NCI-H510A (cell line): ENCODE results near the gene GPRASP3.
"Not testable (repeated sequence)": the region's sequence is repeated elsewhere in the genome, so short reads cannot be mapped to it uniquely, and the experiment has no call there.

Experiments used
- DNase-seq: peaks from one replicate; lab custom pipeline; 2025; lab: John Stamatoyannopoulos, UW

Gene GPRASP3

DNA sequence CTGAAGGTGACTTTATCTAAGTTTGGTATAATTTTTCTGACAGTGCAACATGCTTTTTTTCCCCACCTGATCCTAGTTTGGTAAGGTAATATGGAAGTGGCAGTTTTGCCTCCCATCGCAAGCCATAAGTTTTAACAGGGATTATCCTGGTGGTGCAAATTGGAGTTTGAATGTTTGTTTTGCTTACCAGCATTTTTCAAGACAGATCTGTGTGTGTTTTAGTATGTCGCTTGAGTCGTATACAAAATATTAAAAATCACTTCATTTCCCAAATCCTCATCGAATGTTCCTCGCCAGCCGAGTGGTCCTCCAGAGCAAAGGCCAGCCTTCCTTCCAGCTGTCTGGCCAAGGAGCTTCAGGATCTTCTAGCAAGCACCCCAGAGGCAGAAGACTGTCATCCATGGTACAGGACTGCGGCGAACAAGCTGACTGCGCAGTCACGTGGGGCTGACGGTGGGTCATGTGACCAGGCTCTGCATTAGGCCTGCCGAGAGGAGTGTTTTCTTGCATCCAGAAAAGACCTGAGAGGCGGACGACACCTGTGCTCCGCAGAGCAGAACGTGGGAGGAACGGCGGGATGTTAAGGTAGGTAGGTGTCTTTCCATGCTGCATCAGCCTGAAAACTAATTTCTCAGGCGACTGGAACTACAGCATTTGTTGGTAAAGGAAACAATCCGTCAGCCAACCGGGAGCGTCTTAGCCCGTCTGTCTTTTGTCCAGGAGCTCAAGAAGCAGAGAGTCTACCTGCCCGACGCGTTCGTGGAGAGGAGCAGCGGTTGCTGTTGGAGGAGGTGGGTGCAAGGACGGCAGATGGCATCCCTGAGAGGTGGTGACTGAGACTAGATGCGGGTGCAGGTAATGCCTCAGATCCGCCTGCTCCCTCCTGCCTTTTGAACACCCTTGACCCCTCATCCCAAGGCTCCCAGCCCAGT, at the start of gene GPRASP3:
GPRASP3 (plus strand) TSS at position 507 of the 932 bp plus-strand sequence. CDS start 28,253 bp downstream, outside the sequence.
- DNase-seq = peak; percentile 18

GRCh38 chrX:102672856-102673255, 47.7 kb upstream of the GPRASP3 start:
- DNase-seq = no peak

- not testable (repeated sequence) for DNase-seq
Measured at GRCh38 chrX:102677479-102677878, 43.1 kb upstream of the GPRASP3 start.

DNA sequence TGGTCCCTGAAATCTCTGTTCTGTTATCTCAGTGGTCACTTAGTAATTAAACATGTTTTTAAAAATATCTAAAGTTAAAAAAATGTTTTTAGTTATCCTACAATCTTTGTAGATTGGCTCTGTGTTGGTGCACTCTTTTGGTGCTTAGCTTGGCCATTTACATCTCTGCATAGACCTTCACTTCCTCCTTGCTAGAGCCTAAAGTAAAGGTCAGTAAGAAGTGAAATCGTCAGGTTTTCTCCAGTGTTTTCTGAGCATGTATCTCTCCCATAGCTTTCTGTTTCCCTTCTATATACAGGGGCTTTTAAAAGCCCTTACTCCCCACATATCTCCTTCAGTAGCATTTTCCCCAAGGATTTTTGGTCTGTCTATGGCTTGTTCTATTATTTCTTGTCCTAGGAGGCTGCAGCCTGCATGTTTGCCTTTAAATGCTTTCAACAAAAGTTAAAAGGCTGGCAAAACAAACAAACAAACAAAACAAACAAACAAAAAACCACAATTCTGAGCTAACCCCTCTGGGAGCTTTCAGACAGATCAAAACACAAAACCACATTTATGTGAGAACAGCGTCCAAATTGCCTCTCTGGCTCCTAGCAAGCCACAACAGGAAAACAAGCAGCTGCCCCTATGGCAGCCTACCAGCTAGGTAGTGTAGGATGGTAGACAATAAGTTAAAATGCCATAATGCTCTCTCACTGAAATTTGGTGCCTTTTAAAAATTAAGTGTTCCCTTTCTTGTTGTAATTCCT, 35.6 kb upstream of the GPRASP3 start:
- no peak for DNase-seq

GRCh38 chrX:102694749-102695148, 25.8 kb upstream of the GPRASP3 start:
- DNase-seq = no peak

- DNase-seq = no peak
Measured at GRCh38 chrX:102696306-102696705, 24.2 kb upstream of the GPRASP3 start.

GRCh38 chrX:102697494-102697893, 23.0 kb upstream of the GPRASP3 start:
- no peak for DNase-seq

GRCh38 chrX:102708900-102709299, 11.6 kb upstream of the GPRASP3 start:
- DNase-seq = no peak

DNA sequence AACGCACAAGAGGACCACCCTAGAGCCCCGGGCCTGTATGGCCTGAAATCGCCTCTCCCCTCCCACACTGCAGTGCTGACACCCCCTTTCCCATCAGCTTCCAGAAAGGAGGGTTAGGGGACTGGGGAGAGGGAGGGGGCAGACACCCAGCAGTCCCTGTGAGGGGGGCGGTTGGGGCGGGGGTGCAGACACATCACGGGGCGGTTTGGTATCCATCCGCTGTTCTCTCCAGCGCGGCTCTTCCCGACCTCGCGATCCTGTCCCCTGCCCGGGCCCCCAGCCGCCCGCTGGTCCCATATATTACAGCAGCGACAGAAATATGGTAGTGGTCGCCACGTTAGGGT, 8.7 kb upstream of the GPRASP3 start:
- DNase-seq = no peak

- DNase-seq = no peak
Measured at GRCh38 chrX:102712216-102712966, 8.2 kb upstream of the GPRASP3 start, which contains the start of gene GPRASP2. Gene GPRASP2 (plus strand): TSS chrX:102712448. CDS start chrX:102714870, 2,422 bp downstream.

GRCh38 chrX:102712981-102713625, 7.4 kb upstream of the GPRASP3 start:
- peak; percentile 7 for DNase-seq

DNA sequence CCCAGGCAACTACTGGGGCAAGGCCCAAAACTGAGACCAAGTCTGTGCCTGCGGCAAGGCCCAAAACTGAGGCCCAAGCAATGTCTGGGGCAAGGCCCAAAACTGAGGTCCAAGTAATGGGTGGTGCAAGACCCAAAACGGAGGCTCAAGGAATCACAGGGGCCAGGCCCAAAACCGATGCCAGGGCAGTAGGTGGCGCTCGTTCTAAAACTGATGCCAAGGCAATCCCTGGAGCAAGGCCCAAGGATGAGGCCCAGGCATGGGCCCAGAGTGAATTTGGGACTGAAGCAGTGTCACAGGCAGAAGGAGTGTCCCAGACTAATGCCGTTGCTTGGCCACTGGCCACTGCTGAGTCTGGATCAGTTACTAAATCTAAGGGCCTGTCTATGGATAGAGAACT, 5.5 kb upstream of the GPRASP3 start:
- DNase-seq = no peak

DNA sequence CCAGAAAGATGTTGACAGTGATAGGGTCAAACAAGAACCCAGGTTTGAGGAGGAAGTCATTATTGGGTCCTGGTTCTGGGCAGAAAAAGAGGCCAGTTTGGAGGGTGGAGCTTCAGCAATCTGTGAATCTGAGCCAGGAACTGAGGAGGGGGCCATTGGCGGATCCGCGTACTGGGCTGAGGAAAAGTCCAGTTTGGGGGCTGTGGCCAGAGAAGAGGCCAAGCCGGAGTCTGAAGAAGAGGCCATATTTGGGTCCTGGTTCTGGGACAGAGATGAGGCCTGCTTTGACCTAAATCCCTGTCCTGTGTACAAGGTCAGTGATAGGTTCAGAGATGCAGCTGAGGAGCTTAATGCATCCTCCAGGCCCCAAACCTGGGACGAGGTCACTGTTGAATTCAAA, 4.6 kb upstream of the GPRASP3 start:
- DNase-seq = no peak

DNA sequence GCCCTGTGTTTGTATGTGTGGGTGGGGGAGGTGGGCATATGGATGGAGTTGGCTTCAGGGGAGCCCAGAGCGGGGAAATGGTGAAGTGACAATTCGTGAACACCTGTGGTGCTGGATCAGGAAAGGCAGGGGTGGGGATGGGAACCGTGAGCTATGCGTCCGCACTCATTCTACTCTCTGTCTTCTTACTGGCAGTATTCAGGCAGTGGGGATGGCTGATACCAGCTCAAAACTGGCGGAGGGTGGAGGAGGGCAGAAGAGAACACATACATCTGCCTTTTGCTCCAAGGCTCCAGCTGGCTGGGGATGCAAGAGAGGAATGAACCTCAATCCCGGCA, 595 bp downstream of the GPRASP3 start:
- not testable (repeated sequence) for DNase-seq

- DNase-seq = no peak
Measured at GRCh38 chrX:102723456-102723855, 2.9 kb downstream of the GPRASP3 start.

DNA sequence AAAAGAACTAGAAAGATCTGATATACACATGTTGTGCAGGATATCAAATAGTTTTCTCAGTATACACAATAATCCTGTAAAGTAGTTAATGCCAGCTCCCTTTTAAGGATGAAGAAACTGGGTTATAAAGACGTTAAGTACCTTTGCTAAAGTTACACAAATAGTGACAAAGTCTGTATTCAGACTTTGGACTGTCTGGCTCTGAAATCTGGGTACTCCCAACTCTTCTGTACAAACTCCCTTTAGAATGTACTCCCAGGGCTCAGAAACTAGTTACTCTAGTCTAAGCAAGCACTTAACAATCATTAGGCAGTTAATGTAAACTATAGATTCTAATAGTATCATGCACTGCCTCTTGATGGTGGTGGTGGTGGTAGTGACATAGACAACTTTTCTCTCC, 7.2 kb downstream of the GPRASP3 start:
- DNase-seq = no peak

GRCh38 chrX:102728646-102729045, 8.1 kb downstream of the GPRASP3 start:
- DNase-seq = no peak

DNA sequence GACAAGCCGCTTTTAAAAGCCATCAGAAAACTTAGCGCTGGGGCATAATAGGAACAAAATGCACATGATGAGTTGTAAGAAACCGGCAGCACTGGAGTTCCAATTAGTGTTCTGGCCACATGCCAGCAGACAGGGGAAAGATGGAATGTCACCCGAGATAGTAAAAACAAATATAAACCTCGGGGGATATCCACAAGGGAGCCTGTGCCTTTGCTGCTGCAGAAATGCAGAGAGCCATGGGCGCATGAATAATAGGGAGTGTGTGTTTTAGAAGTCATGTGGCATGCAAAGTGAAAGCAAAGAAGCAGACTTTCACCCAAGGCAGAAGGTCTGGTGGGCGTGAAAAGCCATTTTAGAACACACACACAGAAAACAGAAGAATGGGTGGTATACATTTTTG, 19.1 kb downstream of the GPRASP3 start:
- no peak for DNase-seq

- DNase-seq = no peak
Measured at GRCh38 chrX:102744307-102744706, 23.8 kb downstream of the GPRASP3 start.

DNA sequence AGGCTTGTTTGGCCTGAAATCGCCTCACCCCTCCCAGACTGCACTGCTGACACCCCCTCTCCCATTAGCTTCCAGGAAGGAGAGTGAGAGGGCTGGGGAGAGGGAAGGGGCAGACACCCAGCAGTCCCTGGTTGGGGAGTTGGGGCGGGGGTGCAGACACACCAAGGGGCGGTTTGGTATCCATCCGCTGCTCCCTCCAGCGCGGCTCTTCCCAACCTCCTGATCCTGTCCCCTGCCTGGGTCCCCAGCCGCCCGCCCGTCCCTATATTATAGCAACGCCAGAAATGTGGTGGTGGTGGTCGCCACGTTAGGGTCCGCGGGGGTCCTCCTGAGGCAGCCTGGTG, 24.9 kb downstream of the GPRASP3 start:
- DNase-seq = no peak

- DNase-seq = peak; percentile 1
Measured at GRCh38 chrX:102745857-102746584, 25.5 kb downstream of the GPRASP3 start.
